ENCODE measurements around the gene ATL1.

DNA sequence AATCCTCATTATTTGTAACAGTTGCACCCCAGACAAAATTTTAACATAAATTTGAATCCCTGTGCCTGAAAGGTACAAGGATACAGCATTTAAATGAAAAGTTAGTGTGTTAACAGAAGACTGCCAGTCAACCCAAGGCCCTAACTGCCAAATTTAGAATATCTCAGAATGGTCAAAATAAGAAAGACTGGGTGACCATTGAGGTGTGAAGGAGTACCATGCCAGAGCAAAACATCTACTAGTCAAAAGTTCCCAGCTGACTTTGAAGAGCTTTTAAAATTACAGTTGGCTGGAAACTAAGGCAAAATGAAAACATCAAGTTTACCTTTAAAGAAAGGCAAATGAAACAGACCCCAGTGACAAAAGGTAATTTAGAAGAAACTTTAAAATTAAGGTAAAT is 89.7 kb downstream of the ATL1 start:
- TF ChIP-seq, protein P1, sequence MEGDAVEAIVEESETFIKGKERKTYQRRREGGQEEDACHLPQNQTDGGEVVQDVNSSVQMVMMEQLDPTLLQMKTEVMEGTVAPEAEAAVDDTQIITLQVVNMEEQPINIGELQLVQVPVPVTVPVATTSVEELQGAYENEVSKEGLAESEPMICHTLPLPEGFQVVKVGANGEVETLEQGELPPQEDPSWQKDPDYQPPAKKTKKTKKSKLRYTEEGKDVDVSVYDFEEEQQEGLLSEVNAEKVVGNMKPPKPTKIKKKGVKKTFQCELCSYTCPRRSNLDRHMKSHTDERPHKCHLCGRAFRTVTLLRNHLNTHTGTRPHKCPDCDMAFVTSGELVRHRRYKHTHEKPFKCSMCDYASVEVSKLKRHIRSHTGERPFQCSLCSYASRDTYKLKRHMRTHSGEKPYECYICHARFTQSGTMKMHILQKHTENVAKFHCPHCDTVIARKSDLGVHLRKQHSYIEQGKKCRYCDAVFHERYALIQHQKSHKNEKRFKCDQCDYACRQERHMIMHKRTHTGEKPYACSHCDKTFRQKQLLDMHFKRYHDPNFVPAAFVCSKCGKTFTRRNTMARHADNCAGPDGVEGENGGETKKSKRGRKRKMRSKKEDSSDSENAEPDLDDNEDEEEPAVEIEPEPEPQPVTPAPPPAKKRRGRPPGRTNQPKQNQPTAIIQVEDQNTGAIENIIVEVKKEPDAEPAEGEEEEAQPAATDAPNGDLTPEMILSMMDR (IDR thresholded peaks at IDR 0.05) = no peak
- TF ChIP-seq POLR2A (IDR thresholded peaks at IDR 0.05) = no peak

Measured in uterus (tissue), 2 donors.